Osteocyte (in vitro differentiated cells): ENCODE data around the gene MAP3K15. TPM values are rescaled to one million over a fixed set of nuclear protein-coding genes. Genes with fewer than 3 reads are reported as not detected.

Source experiments
- DNase-seq: peaks from one replicate; pipeline ENCODE4 v3.0.0; 2021; ENCODE audit warnings: mixed read lengths; ENCODE audit not compliant: unreplicated experiment; ENCODE audit errors: extremely low spot score
- H3K27ac Mint-ChIP-seq: one replicate; pipeline ENCODE4 v1.8.0; 2021; ENCODE audit warnings: mild to moderate bottlenecking, mixed read lengths; ENCODE audit not compliant: unreplicated experiment
- H3K27me3 Mint-ChIP-seq: one replicate; pipeline ENCODE4 v1.8.0; 2021; ENCODE audit warnings: mixed read lengths; ENCODE audit not compliant: unreplicated experiment
- H3K36me3 Mint-ChIP-seq: one replicate; pipeline ENCODE4 v1.8.0; 2021; ENCODE audit warnings: mixed read lengths; ENCODE audit not compliant: unreplicated experiment
- H3K4me1 Mint-ChIP-seq: one replicate; pipeline ENCODE4 v1.8.0; 2021; ENCODE audit warnings: mixed read lengths; ENCODE audit not compliant: unreplicated experiment
- H3K4me3 Mint-ChIP-seq: one replicate; pipeline ENCODE4 v1.8.0; 2021; ENCODE audit warnings: mild to moderate bottlenecking, moderate library complexity, mixed read lengths; ENCODE audit not compliant: unreplicated experiment
- H3K9me3 Mint-ChIP-seq: one replicate; pipeline ENCODE4 v1.8.0; 2021; ENCODE audit warnings: mixed read lengths; ENCODE audit not compliant: unreplicated experiment
- CTCF ChIP-seq: fragments of 200-600 bp; sonication (generic); IDR thresholded peaks from 2 replicates; pipeline ENCODE4 v1.5.0; 2021; ENCODE audit warnings: antibody characterized with exemption, mild to moderate bottlenecking, moderate library complexity
- total RNA-seq: library from RNA; stranded (reverse); gene quantifications from 2 replicates; pipeline ENCODE4 v1.2.1, GENCODE V29; 2021

The MAP3K15 gene
- total RNA-seq, 1 donor from 2014 or later = not detected

GRCh38 chrX:19358521-19358920 lies 156.8 kb downstream of the MAP3K15 start:
- Mint-ChIP-seq H3K4me1 (no peaks in the 10 kb centered on the region), H3K27me3 (no peaks in the 10 kb centered on the region), H3K36me3 (peaks cover 24% of the 10 kb centered on the region), H3K27ac (no peak overlapping the region), H3K4me3 (no peak overlapping the region), H3K9me3 (no peaks in the 10 kb centered on the region)
- no peak for DNase-seq
- TF ChIP-seq CTCF = no peak

GRCh38 chrX:19354625-19355024 lies 160.7 kb downstream of the MAP3K15 start:
- Mint-ChIP-seq H3K27ac (no peak overlapping the region), H3K9me3 (no peaks in the 10 kb centered on the region), H3K4me1 (no peaks in the 10 kb centered on the region), H3K27me3 (no peaks in the 10 kb centered on the region), H3K4me3 (no peak overlapping the region), H3K36me3 (peaks cover 15% of the 10 kb centered on the region)
- no peak for DNase-seq
- no peak for TF ChIP-seq CTCF

GRCh38 chrX:19350941-19351384 lies 164.3 kb downstream of the MAP3K15 start:
- Mint-ChIP-seq H3K9me3 (no peaks in the 10 kb centered on the region), H3K36me3 (peaks cover 19% of the 10 kb centered on the region), H3K4me1 (peaks cover 2% of the 10 kb centered on the region), H3K27ac (no peak overlapping the region), H3K4me3 (no peak overlapping the region), H3K27me3 (no peaks in the 10 kb centered on the region)
- TF ChIP-seq CTCF = no peak
- no peak for DNase-seq

GRCh38 chrX:19349264-19349663 lies 166.0 kb downstream of the MAP3K15 start:
- Mint-ChIP-seq H3K4me3 (no peak overlapping the region), H3K27me3 (no peaks in the 10 kb centered on the region), H3K36me3 (peaks cover 10% of the 10 kb centered on the region), H3K27ac (no peak overlapping the region), H3K4me1 (peaks cover 10% of the 10 kb centered on the region), H3K9me3 (no peaks in the 10 kb centered on the region)
- no peak for TF ChIP-seq CTCF
- DNase-seq = no peak

- no peaks in the 10 kb centered on the region for H3K9me3 Mint-ChIP-seq
- H3K36me3 Mint-ChIP-seq = peaks cover 9% of the 10 kb centered on the region
- no peak overlapping the region for H3K27ac Mint-ChIP-seq
- DNase-seq = no peak
- no peak for TF ChIP-seq CTCF
- no peaks in the 10 kb centered on the region for H3K27me3 Mint-ChIP-seq
- peaks cover 16% of the 10 kb centered on the region for H3K4me1 Mint-ChIP-seq
- no peak overlapping the region for H3K4me3 Mint-ChIP-seq
These were observed 167.4 kb downstream of the MAP3K15 start for GRCh38 chrX:19347916-19348315.
